ENCODE data around the gene CCR5.

- TF ChIP-seq EZH2 (IDR thresholded peaks at IDR 0.05; ENCODE audit: low read depth, low read length, severe bottlenecking) = no peak
- no peak for TF ChIP-seq NRF1 (IDR thresholded peaks at IDR 0.05; ENCODE audit: low read depth, low read length)
- TF ChIP-seq CTCF (IDR thresholded peaks at IDR 0.05; ENCODE audit: control extremely low read depth in 1 of 3, insufficient read depth in 1 of 3, low read depth in 1 of 3, low read length in 3 of 3) = no peak
- no peak for TF ChIP-seq JUN (IDR thresholded peaks at IDR 0.05; ENCODE audit: low read depth, low read length)
- TF ChIP-seq JUND (IDR thresholded peaks at IDR 0.05; ENCODE audit: low read length) = no peak
- no peak for TF ChIP-seq POLR2A (IDR thresholded peaks at IDR 0.05; ENCODE audit: control extremely low read depth in 1 of 2, low read depth in 2 of 2, low read length in 2 of 2)
- TF ChIP-seq SRF (IDR thresholded peaks at IDR 0.05; ENCODE audit: low read depth, low read length) = no peak
- TF ChIP-seq CHD1 (IDR thresholded peaks at IDR 0.05; ENCODE audit: low read depth, low read length) = no peak
- no peak for TF ChIP-seq RFX5 (IDR thresholded peaks at IDR 0.05; ENCODE audit: borderline replicate concordance, low read depth, low read length)
Measured at GRCh38 chr3:46399098-46399497, 28.4 kb downstream of the CCR5 start.
